GM12878 (cell line): ENCODE results near the gene SCN10A. TPM values are rescaled to one million over a fixed set of nuclear protein-coding genes. Genes with fewer than 3 reads are reported as not detected.

Experiments
- ATAC-seq: fragments of 200-7000 bp; cut with Tn5 transposase; 3 replicates; pipeline ENCODE4 v1.9.1; 2020; ENCODE audit warnings: mild to moderate bottlenecking, moderate library complexity
- BruUV-seq: library from RNA; stranded (reverse); fragments of 400-500 nt; replicated peaks from 2 replicates; lab custom pipeline; 2021; lab: Mats Ljungman, UMichigan
- CTCF ChIA-PET: fragments of 300-600 bp; sonication (Branson Sonifier 250); formaldehyde crosslinking; extraction: SDS; loops from one replicate; lab custom pipeline; 2021; ENCODE audit warnings: inconsistent platforms; lab: Yijun Ruan, JAX
- POLR2A ChIA-PET: fragments of 350-600 bp; formaldehyde crosslinking; extraction: SDS; loops from one replicate; lab custom pipeline; 2021; ENCODE audit warnings: inconsistent platforms; lab: Charles Lee
- RAD21 ChIA-PET: fragments of 300-600 bp; sonication (Branson Sonifier 250); formaldehyde crosslinking; loops from one replicate; lab custom pipeline; 2023; ENCODE audit warnings: antibody characterized with exemption; ENCODE audit not compliant: unreplicated experiment; lab: Charles Lee
- SMC1A ChIA-PET: fragments of 300-600 bp; sonication (Branson Sonifier 250); formaldehyde crosslinking; loops from one replicate; lab custom pipeline; 2023; ENCODE audit not compliant: unreplicated experiment, uncharacterized antibody; lab: Charles Lee
- DNase-seq: peaks from one replicate; pipeline ENCODE4 v3.0.0-alpha.2; 2011; ENCODE audit warnings: low read depth, low spot score
- FAIRE-seq: peaks from 3 replicates; lab custom pipeline; 2011; peaks lifted over from hg19 to GRCh38; lab: Jason Lieb, UNC
- H2AFZ ChIP-seq: 2 replicates; pipeline ENCODE4 v1.6.0; 2011; ENCODE audit warnings: low read depth, low read length, control low read depth; ENCODE audit not compliant: control insufficient read depth
- H3K27ac ChIP-seq: 2 replicates; pipeline ENCODE4 v1.5.1; 2011; ENCODE audit warnings: control low read depth; ENCODE audit not compliant: control insufficient read depth, insufficient read depth
- H3K27me3 ChIP-seq, 2 experiments: replicated peaks in 1 of 2; 2 replicates each; pipeline versions ENCODE4 v1.6.0 to v1.6.1; 2011; ENCODE audit warnings: low read length in 1 of 2; ENCODE audit not compliant: control insufficient read depth in 2 of 2, insufficient read depth in 2 of 2
- H3K36me3 ChIP-seq, 2 experiments: 2 replicates each; pipeline ENCODE4 v1.5.1; 2011; ENCODE audit warnings: low read length in 1 of 2; ENCODE audit not compliant: control insufficient read depth in 2 of 2, insufficient read depth in 2 of 2
- H3K4me1 ChIP-seq: 2 replicates; pipeline ENCODE4 v1.6.1; 2011; ENCODE audit warnings: mild to moderate bottlenecking, low read length, moderate library complexity, mixed read lengths; ENCODE audit not compliant: control insufficient read depth, insufficient read depth
- H3K4me2 ChIP-seq: 2 replicates; pipeline ENCODE4 v1.6.0; 2011; ENCODE audit warnings: control low read depth; ENCODE audit not compliant: control insufficient read depth, insufficient read depth
- H3K4me3 ChIP-seq: fragments of 200-600 bp; sonication (generic); 2 replicates; pipeline ENCODE4 v1.5.1; 2016
- H3K79me2 ChIP-seq: 2 replicates; pipeline ENCODE4 v1.6.0; 2011; ENCODE audit warnings: low read length; ENCODE audit not compliant: control insufficient read depth, insufficient read depth
- H3K9ac ChIP-seq: 2 replicates; pipeline ENCODE4 v1.8.0; 2011; ENCODE audit warnings: low read length, control low read depth, mixed read lengths; ENCODE audit not compliant: control insufficient read depth, insufficient read depth
- H3K9me3 ChIP-seq: replicated peaks from 3 replicates; pipeline ENCODE4 v1.5.1; 2011; ENCODE audit warnings: mild to moderate bottlenecking, low read length; ENCODE audit not compliant: control insufficient read depth, insufficient read depth
- H4K20me1 ChIP-seq: 2 replicates; pipeline ENCODE4 v1.6.0; 2011; ENCODE audit not compliant: control insufficient read depth, insufficient read depth
- BCL11A ChIP-seq: IDR thresholded peaks from 2 replicates; pipeline ENCODE4 v1.6.1; 2011; ENCODE audit warnings: low read depth, low read length
- GABPA ChIP-seq: IDR thresholded peaks from 2 replicates; pipeline ENCODE4 v1.6.1; 2014; ENCODE audit warnings: antibody characterized with exemption, low read depth, mild to moderate bottlenecking, inconsistent platforms
- GATAD2B ChIP-seq: fragments of 450-650 bp; conservative IDR thresholded peaks from 2 replicates; pipeline ENCODE4 v1.6.1; 2017; ENCODE audit warnings: low read depth, mild to moderate bottlenecking, moderate library complexity
- IRF4 ChIP-seq: IDR thresholded peaks from 2 replicates; pipeline ENCODE4 v1.6.1; 2011; ENCODE audit warnings: low read depth, low read length
- KAT2A ChIP-seq: conservative IDR thresholded peaks from 2 replicates; pipeline ENCODE4 v1.6.1; 2011; ENCODE audit warnings: low read depth, low read length; ENCODE audit not compliant: control insufficient read depth
- MEF2B ChIP-seq: fragments of 450-650 bp; IDR thresholded peaks from 2 replicates; pipeline ENCODE4 v1.6.1; 2018; ENCODE audit warnings: mild to moderate bottlenecking, moderate library complexity; ENCODE audit not compliant: partially characterized antibody, poor library complexity, severe bottlenecking
- PML ChIP-seq: IDR thresholded peaks from 2 replicates; pipeline ENCODE4 v1.6.1; 2012; ENCODE audit warnings: low read length, inconsistent platforms
- RBBP5 ChIP-seq: fragments of 200-600 bp; sonication (generic); conservative IDR thresholded peaks from 2 replicates; pipeline ENCODE4 v1.6.1; 2016
- RUNX3 ChIP-seq: IDR thresholded peaks from 2 replicates; pipeline ENCODE4 v1.6.1; 2012; ENCODE audit warnings: low read length, inconsistent platforms
- TBL1XR1 ChIP-seq: IDR thresholded peaks from 2 replicates; pipeline ENCODE4 v1.6.1; 2012; ENCODE audit warnings: low read depth, low read length, improper control_type of control experiment
- WGBS: methylation state at CpG from one replicate; pipeline ENCODE4 v1.1.6; 2016; ENCODE audit warnings: low lambda C conversion rate; ENCODE audit not compliant: insufficient replicate concordance, insufficient coverage; ENCODE audit errors: missing lambda C conversion rate; 5-methylcytosine and 5-hydroxymethylcytosine counted together
- in situ Hi-C: fragments of 300-500 bp; cut with MboI; formaldehyde crosslinking; loops from 9 replicates; pipeline ENCODE4 v1.14.3; 2018; ENCODE audit warnings: mixed read lengths
- intact Hi-C: fragments of 100-400 bp; cut with micrococcal nuclease; formaldehyde crosslinking; loops from one replicate; pipeline ENCODE4 v1.14.2; 2022; ENCODE audit not compliant: unreplicated experiment
- polyA plus RNA-seq, 11 experiments: library from polyadenylated mRNA; depleted of rRNA in 4 of 11; unstranded in 6 of 11; stranded (reverse) in 5 of 11; fragments of >200 nt; fragmentation: Nextera tagmentation in 4 of 11; fragmentation: Illumina TruSeq in 1 of 11; extraction: Ambion mirVana in 4 of 11; extraction: Trizol in 1 of 11; gene quantifications; 1 replicate in 1 of 11; 2 replicates in 10 of 11; pipeline versions ENCODE4 v1.2.1 to v1.2.3, GENCODE V29; 2011 to 2016; ENCODE audit warnings: inconsistent platforms in 2 of 11, missing spikeins in 2 of 11, low read depth in 1 of 11
- total RNA-seq, 4 experiments: library from RNA; depleted of rRNA in 3 of 4; stranded (reverse); fragments of >200 nt in 3 of 4; fragmentation: Illumina TruSeq in 1 of 4; extraction: Trizol in 1 of 4; gene quantifications; 2 replicates each; pipeline versions ENCODE4 v1.2.1 to v1.2.3, GENCODE V29; 2013 to 2021
- TF ChIP-seq, protein P1 (sequence below): IDR thresholded peaks from 2 replicates; pipeline ENCODE4 v1.6.1; 2011; ENCODE audit warnings: borderline replicate concordance, low read depth, mild to moderate bottlenecking, moderate library complexity, low read length; ENCODE audit not compliant: insufficient read depth, poor library complexity, severe bottlenecking
- TF ChIP-seq, protein P2 (sequence below): fragments of 450-650 bp; IDR thresholded peaks from 2 replicates; pipeline ENCODE4 v1.6.1; 2016; ENCODE audit warnings: mild to moderate bottlenecking

The SCN10A gene
- total and polyA plus RNA-seq, 10 of the 15 experiments (the other 5 are each of a cell fraction or from before 2014, with no cell fraction given) = not detected

DNA sequence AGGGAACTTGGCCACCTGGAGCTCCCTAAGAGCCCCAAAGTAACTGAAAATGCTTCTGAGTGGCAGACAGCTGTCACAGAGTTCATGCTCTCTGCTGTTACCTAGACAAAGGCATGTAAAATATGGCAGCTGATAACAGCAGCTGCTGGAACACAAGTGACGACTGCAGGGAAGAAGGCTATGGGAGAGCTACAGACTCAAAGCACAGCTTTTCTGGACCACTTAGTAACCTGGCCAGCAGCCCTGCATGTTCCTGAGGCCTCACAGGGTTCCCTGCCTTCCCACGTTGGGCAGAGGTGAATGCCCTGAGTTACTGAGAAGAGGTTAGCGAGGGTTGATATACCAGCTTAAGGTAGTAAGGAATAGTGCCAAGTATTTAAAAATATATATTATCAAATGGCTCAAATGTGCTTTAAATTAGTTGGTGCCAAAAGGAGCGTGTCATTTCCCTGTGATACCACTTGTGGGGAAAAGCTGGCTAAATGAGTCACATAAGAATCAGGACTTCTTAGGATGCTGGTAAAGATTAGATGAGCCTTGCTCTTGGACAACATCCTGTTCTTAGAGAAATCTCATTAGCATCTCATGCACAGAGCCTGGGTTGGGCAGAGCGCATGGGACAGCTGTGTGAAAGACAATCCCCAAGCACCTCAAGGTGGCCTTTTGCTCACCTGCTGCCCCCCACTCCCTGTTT, 90.1 kb downstream of the SCN10A start:
- DNase-seq (no peak), ATAC-seq (no peak), FAIRE-seq (no peak)
- Histone ChIP-seq H3K4me1 (no peaks in the 10 kb centered on the region), H3K9me3 (no peaks in the 10 kb centered on the region), H3K27ac (no peak overlapping the region), H4K20me1 (no peaks in the 10 kb centered on the region), H3K4me3 (no peak overlapping the region), H3K9ac (no peak overlapping the region), H3K79me2 (no peaks in the 10 kb centered on the region), H3K36me3 (no peaks in the 10 kb centered on the region), H3K27me3 (no peaks in the 10 kb centered on the region; a peak in 2 of 4 replicates), H2AFZ (no peak overlapping the region), H3K4me2 (no peak overlapping the region)
- CTCF ChIA-PET = no interaction called here
- WGBS = 30% methylated on average over 5 of the region's 5 CpGs
- RAD21 ChIA-PET = no interaction called here
- POLR2A ChIA-PET = no interaction called here
- intact Hi-C loops = no loop called here
- BruUV-seq = no TSS peak
- SMC1A ChIA-PET = interaction anchor here (0.8 to 1.2 kb wide), 2 partner anchors 8 to 274 kb away, joined by 3 read pairs; no protein-coding TSS in a partner anchor
- in situ Hi-C loops = no loop called here
- TF ChIP-seq RUNX3 = no peak
- TF ChIP-seq GABPA = no peak
- TF ChIP-seq TBL1XR1 = no peak
- no peak for TF ChIP-seq KAT2A
- TF ChIP-seq, protein P1, sequence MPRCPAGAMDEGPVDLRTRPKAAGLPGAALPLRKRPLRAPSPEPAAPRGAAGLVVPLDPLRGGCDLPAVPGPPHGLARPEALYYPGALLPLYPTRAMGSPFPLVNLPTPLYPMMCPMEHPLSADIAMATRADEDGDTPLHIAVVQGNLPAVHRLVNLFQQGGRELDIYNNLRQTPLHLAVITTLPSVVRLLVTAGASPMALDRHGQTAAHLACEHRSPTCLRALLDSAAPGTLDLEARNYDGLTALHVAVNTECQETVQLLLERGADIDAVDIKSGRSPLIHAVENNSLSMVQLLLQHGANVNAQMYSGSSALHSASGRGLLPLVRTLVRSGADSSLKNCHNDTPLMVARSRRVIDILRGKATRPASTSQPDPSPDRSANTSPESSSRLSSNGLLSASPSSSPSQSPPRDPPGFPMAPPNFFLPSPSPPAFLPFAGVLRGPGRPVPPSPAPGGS = no peak
- TF ChIP-seq, protein P2, sequence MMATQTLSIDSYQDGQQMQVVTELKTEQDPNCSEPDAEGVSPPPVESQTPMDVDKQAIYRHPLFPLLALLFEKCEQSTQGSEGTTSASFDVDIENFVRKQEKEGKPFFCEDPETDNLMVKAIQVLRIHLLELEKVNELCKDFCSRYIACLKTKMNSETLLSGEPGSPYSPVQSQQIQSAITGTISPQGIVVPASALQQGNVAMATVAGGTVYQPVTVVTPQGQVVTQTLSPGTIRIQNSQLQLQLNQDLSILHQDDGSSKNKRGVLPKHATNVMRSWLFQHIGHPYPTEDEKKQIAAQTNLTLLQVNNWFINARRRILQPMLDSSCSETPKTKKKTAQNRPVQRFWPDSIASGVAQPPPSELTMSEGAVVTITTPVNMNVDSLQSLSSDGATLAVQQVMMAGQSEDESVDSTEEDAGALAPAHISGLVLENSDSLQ = no peak
- TF ChIP-seq RBBP5 = no peak
- TF ChIP-seq IRF4 = no peak
- TF ChIP-seq PML = no peak
- no peak for TF ChIP-seq MEF2B
- no peak for TF ChIP-seq BCL11A
- no peak for TF ChIP-seq GATAD2B
